SK-N-SH treated with all-trans-retinoic acid at 6 μM for 48 hours (cell line): ENCODE results near the gene FRMD1.

Experiments
- ATAC-seq: fragments of 200-7000 bp; cut with Tn5 transposase; 3 replicates; pipeline ENCODE4 v1.9.1; 2020; ENCODE audit warnings: mild to moderate bottlenecking, moderate library complexity
- ARNTL ChIP-seq: fragments of 450-650 bp; formaldehyde crosslinking; IDR thresholded peaks from 2 replicates; pipeline ENCODE4 v1.5.0; 2020; ENCODE audit warnings: low read depth, mild to moderate bottlenecking, moderate library complexity, borderline replicate concordance
- CSDC2 ChIP-seq: fragments of 250-450 bp; sonication (Bioruptor Pico); IDR thresholded peaks from 2 replicates; pipeline ENCODE4 v1.5.0; 2020; ENCODE audit warnings: mild to moderate bottlenecking, moderate library complexity
- ESRRG ChIP-seq: fragments of 250-450 bp; sonication (Bioruptor Pico); IDR thresholded peaks from 2 replicates; pipeline ENCODE4 v1.6.1; 2021; ENCODE audit warnings: mild to moderate bottlenecking
- GLIS3 ChIP-seq: fragments of 250-450 bp; sonication (Bioruptor Pico); IDR thresholded peaks from 2 replicates; pipeline ENCODE4 v1.5.0; 2020; ENCODE audit warnings: mild to moderate bottlenecking, moderate library complexity
- ISL1 ChIP-seq: fragments of 250-450 bp; sonication (Bioruptor Pico); IDR thresholded peaks from 2 replicates; pipeline ENCODE4 v2.1.2; 2022; ENCODE audit warnings: mild to moderate bottlenecking, moderate library complexity
- OSR1 ChIP-seq: fragments of 250-450 bp; sonication (Bioruptor Pico); IDR thresholded peaks from 2 replicates; pipeline ENCODE4 v1.8.0; 2022; ENCODE audit warnings: moderate library complexity, mild to moderate bottlenecking, inconsistent platforms
- PPARA ChIP-seq: fragments of 250-450 bp; sonication (Bioruptor Pico); IDR thresholded peaks from 2 replicates; pipeline ENCODE4 v1.5.0; 2020; ENCODE audit warnings: mild to moderate bottlenecking, borderline replicate concordance
- RARB ChIP-seq: fragments of 250-450 bp; sonication (Bioruptor Pico); IDR thresholded peaks from 2 replicates; pipeline ENCODE4 v1.8.0; 2021; ENCODE audit warnings: mild to moderate bottlenecking, moderate library complexity
- SNAI2 ChIP-seq: fragments of 250-450 bp; sonication (Bioruptor Pico); IDR thresholded peaks from 2 replicates; pipeline ENCODE4 v1.5.0; 2020; ENCODE audit warnings: mild to moderate bottlenecking, moderate library complexity
- TCF4 ChIP-seq: fragments of 250-450 bp; sonication (Bioruptor Pico); IDR thresholded peaks from 2 replicates; pipeline ENCODE4 v1.8.0; 2021; ENCODE audit warnings: mild to moderate bottlenecking, moderate library complexity, borderline replicate concordance
- TOX ChIP-seq: fragments of 250-450 bp; sonication (Bioruptor Pico); IDR thresholded peaks from 2 replicates; pipeline ENCODE4 v1.8.0; 2021; ENCODE audit warnings: mild to moderate bottlenecking, moderate library complexity, borderline replicate concordance
- ZC3H10 ChIP-seq: fragments of 250-450 bp; sonication (Bioruptor Pico); IDR thresholded peaks from 2 replicates; pipeline ENCODE4 v1.5.1; 2021; ENCODE audit warnings: mild to moderate bottlenecking, moderate library complexity
- ZFP3 ChIP-seq: fragments of 250-450 bp; sonication (Bioruptor Pico); IDR thresholded peaks from 2 replicates; pipeline ENCODE4 v1.5.0; 2020; ENCODE audit warnings: mild to moderate bottlenecking, moderate library complexity
- ZFP30 ChIP-seq: fragments of 450-650 bp; formaldehyde crosslinking; IDR thresholded peaks from 2 replicates; pipeline ENCODE4 v1.5.0; 2022; ENCODE audit warnings: mild to moderate bottlenecking, moderate library complexity
- ZNF565 ChIP-seq: fragments of 450-650 bp; formaldehyde crosslinking; conservative IDR thresholded peaks from 2 replicates; pipeline ENCODE4 v1.5.0; 2020; ENCODE audit warnings: low read depth, mild to moderate bottlenecking, moderate library complexity
- ZNF70 ChIP-seq: fragments of 450-650 bp; formaldehyde crosslinking; IDR thresholded peaks from 2 replicates; pipeline ENCODE4 v1.5.0; 2020; ENCODE audit warnings: mild to moderate bottlenecking, moderate library complexity
- ZNF8 ChIP-seq: fragments of 450-650 bp; formaldehyde crosslinking; IDR thresholded peaks from 2 replicates; pipeline ENCODE4 v1.5.0; 2020; ENCODE audit warnings: mild to moderate bottlenecking, moderate library complexity
- TF ChIP-seq, protein P1 (sequence below): fragments of 250-450 bp; sonication (Bioruptor Pico); IDR thresholded peaks from 2 replicates; pipeline ENCODE4 v1.8.0; 2021; ENCODE audit warnings: low read depth, mild to moderate bottlenecking, moderate library complexity, borderline replicate concordance
- TF ChIP-seq, protein P2 (sequence below): fragments of 250-450 bp; sonication (Bioruptor Pico); IDR thresholded peaks from 2 replicates; pipeline ENCODE4 v1.5.1; 2020; ENCODE audit warnings: low read depth, mild to moderate bottlenecking, moderate library complexity
- TF ChIP-seq, protein P3 (sequence below): fragments of 250-450 bp; sonication (Bioruptor Pico); IDR thresholded peaks from 2 replicates; pipeline ENCODE4 v1.5.0; 2020; ENCODE audit warnings: mild to moderate bottlenecking, moderate library complexity
- TF ChIP-seq, protein P4 (sequence below): fragments of 250-450 bp; sonication (Bioruptor Pico); IDR thresholded peaks from 2 replicates; pipeline ENCODE4 v1.5.1; 2021; ENCODE audit warnings: mild to moderate bottlenecking, moderate library complexity

Gene FRMD1

DNA sequence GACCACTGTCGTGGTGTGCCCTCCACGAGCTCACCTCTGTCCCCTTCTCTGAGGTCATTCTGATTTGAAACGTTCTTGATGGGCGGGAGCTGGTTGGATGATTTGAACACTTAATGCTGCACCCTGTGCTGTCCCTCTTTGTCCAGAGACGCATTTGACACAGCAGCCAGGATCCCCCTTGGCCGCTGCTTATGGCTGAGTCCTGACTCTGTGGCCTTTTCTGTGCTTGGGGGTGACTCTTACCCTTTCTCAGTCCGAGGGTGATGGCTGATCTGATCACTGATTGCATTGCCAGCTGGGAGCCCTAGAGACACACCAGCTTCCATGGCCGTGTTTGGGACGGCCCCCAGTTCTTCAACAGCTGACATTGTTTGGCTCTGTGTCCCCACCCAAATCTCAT is 43.5 kb upstream of the FRMD1 start:
- TF ChIP-seq, protein P1, sequence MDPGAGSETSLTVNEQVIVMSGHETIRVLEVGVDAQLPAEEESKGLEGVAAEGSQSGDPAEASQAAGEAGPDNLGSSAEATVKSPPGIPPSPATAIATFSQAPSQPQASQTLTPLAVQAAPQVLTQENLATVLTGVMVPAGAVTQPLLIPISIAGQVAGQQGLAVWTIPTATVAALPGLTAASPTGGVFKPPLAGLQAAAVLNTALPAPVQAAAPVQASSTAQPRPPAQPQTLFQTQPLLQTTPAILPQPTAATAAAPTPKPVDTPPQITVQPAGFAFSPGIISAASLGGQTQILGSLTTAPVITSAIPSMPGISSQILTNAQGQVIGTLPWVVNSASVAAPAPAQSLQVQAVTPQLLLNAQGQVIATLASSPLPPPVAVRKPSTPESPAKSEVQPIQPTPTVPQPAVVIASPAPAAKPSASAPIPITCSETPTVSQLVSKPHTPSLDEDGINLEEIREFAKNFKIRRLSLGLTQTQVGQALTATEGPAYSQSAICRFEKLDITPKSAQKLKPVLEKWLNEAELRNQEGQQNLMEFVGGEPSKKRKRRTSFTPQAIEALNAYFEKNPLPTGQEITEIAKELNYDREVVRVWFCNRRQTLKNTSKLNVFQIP (CRISPR knock-in tag), result no peak
- TF ChIP-seq OSR1, result no peak
- no peak for TF ChIP-seq ZNF8
- TF ChIP-seq TCF4 (CRISPR knock-in tag), result no peak
- TF ChIP-seq CSDC2 (CRISPR knock-in tag), result no peak
- TF ChIP-seq ZFP30 (CRISPR knock-in tag), result no peak
- no peak for ATAC-seq

DNA sequence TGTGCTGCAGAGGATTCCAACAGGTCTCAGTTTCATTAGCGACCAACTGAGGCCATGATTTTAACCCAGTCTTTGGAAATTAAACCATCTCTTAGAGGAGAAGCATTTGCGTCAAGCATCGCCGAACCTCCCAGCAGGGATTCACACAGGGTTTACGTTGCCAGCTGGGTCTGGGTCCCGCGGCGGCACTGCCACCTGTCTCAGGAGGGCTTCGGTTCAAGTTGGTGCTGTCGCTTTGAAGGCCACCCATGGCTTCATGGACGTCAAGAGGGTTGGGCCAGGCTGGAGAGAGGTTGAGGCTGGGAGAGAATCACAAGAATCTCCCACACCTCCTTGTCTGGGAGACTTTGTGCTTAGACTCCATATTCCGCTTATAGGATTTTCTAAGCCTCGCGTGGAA is 43.0 kb upstream of the FRMD1 start:
- TF ChIP-seq PPARA (CRISPR knock-in tag) (no peak), TCF4 (CRISPR knock-in tag) (no peak), CSDC2 (CRISPR knock-in tag) (no peak), ZFP30 (CRISPR knock-in tag) (no peak), ZFP3 (no peak), TOX (no peak), GLIS3 (no peak), ZNF70 (CRISPR knock-in tag) (no peak), SNAI2 (CRISPR knock-in tag) (no peak), ESRRG (CRISPR knock-in tag) (no peak), RARB (CRISPR knock-in tag) (no peak), ARNTL (CRISPR knock-in tag) (no peak), ZNF565 (no peak), ZC3H10 (CRISPR knock-in tag) (no peak), ISL1 (no peak)
- TF ChIP-seq, protein P2, sequence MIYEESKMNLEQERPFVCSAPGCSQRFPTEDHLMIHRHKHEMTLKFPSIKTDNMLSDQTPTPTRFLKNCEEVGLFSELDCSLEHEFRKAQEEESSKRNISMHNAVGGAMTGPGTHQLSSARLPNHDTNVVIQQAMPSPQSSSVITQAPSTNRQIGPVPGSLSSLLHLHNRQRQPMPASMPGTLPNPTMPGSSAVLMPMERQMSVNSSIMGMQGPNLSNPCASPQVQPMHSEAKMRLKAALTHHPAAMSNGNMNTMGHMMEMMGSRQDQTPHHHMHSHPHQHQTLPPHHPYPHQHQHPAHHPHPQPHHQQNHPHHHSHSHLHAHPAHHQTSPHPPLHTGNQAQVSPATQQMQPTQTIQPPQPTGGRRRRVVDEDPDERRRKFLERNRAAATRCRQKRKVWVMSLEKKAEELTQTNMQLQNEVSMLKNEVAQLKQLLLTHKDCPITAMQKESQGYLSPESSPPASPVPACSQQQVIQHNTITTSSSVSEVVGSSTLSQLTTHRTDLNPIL (CRISPR knock-in tag), result no peak
- TF ChIP-seq, protein P3, sequence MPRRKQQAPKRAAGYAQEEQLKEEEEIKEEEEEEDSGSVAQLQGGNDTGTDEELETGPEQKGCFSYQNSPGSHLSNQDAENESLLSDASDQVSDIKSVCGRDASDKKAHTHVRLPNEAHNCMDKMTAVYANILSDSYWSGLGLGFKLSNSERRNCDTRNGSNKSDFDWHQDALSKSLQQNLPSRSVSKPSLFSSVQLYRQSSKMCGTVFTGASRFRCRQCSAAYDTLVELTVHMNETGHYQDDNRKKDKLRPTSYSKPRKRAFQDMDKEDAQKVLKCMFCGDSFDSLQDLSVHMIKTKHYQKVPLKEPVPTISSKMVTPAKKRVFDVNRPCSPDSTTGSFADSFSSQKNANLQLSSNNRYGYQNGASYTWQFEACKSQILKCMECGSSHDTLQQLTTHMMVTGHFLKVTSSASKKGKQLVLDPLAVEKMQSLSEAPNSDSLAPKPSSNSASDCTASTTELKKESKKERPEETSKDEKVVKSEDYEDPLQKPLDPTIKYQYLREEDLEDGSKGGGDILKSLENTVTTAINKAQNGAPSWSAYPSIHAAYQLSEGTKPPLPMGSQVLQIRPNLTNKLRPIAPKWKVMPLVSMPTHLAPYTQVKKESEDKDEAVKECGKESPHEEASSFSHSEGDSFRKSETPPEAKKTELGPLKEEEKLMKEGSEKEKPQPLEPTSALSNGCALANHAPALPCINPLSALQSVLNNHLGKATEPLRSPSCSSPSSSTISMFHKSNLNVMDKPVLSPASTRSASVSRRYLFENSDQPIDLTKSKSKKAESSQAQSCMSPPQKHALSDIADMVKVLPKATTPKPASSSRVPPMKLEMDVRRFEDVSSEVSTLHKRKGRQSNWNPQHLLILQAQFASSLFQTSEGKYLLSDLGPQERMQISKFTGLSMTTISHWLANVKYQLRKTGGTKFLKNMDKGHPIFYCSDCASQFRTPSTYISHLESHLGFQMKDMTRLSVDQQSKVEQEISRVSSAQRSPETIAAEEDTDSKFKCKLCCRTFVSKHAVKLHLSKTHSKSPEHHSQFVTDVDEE (CRISPR knock-in tag), result no peak
- TF ChIP-seq, protein P4, sequence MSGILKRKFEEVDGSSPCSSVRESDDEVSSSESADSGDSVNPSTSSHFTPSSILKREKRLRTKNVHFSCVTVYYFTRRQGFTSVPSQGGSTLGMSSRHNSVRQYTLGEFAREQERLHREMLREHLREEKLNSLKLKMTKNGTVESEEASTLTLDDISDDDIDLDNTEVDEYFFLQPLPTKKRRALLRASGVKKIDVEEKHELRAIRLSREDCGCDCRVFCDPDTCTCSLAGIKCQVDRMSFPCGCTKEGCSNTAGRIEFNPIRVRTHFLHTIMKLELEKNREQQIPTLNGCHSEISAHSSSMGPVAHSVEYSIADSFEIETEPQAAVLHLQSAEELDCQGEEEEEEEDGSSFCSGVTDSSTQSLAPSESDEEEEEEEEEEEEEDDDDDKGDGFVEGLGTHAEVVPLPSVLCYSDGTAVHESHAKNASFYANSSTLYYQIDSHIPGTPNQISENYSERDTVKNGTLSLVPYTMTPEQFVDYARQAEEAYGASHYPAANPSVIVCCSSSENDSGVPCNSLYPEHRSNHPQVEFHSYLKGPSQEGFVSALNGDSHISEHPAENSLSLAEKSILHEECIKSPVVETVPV (CRISPR knock-in tag), result no peak
- TF ChIP-seq, all 23 proteins: peak for 0
- no peak for ATAC-seq

DNA sequence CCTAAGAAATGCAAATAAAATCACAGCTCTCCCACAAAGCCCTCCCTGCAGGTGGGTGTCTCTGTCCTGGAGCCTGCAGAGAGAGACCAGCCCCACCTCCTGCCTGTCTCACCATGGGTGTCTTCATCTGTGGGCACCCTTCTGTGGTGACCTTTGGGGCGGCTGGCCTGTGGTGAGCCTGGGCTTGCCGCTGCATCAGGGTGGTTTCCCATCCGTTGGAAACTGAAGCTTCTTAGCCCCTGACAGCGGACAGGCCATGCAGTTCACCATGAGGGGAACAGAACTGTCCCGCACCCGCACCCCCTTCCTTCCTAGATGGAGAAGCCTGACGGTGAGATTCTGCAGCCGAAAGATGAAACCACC is 42.3 kb upstream of the FRMD1 start:
- TF ChIP-seq TCF4 (CRISPR knock-in tag) (no peak), ZFP30 (CRISPR knock-in tag) (no peak), ZNF8 (no peak), OSR1 (no peak), TOX (no peak)
- TF ChIP-seq, protein P3 (CRISPR knock-in tag), result no peak
- no peak for ATAC-seq
